HCT116 (cell line): ENCODE results near the gene ACTC1. TPM values are rescaled to one million over a fixed set of nuclear protein-coding genes. Genes with fewer than 3 reads are reported as not detected.

ENCODE experiments used
- ATAC-seq: fragments of 200-7000 bp; cut with Tn5 transposase; 2 replicates; pipeline ENCODE4 v1.9.1; 2020; ENCODE audit warnings: mild to moderate bottlenecking, moderate library complexity
- BruUV-seq: library from RNA; stranded (reverse); fragments of 400-500 nt; replicated peaks from 2 replicates; lab custom pipeline; 2021; lab: Mats Ljungman, UMichigan
- CTCF ChIA-PET: fragments of 300-600 bp; sonication (Branson Sonifier 250); formaldehyde crosslinking; loops from one replicate; lab custom pipeline; 2021; ENCODE audit warnings: antibody characterized with exemption; lab: Charles Lee
- POLR2A ChIA-PET: fragments of 300-600, 350-600 bp; sonication (Branson Sonifier 250); formaldehyde crosslinking; loops from one replicate; lab custom pipeline; 2021; ENCODE audit warnings: antibody characterized with exemption; lab: Charles Lee
- RAD21 ChIA-PET, 2 experiments: fragments of 300-600 bp; sonication (Branson Sonifier 250); formaldehyde crosslinking; loops; one replicate each; lab custom pipeline; 2023; ENCODE audit warnings: low total read pairs in 2 of 2; ENCODE audit not compliant: uncharacterized antibody in 2 of 2, unreplicated experiment in 2 of 2, low non-redundant PET in 1 of 2; lab: Charles Lee
- DNase-seq: peaks from one replicate; pipeline ENCODE4 v3.0.0-alpha.2; 2010; ENCODE audit warnings: low read depth, low spot score
- H2AFZ ChIP-seq: fragments of 200-600 bp; shearing (Covaris generic), sonication (generic); 2 replicates; pipeline ENCODE4 v1.6.1; 2017; ENCODE audit warnings: low read depth, mixed run types, mixed read lengths, antibody characterized with exemption, low read length; ENCODE audit not compliant: poor library complexity, severe bottlenecking
- H3K27ac ChIP-seq: 2 replicates; pipeline ENCODE4 v1.5.1; 2012; ENCODE audit warnings: low read depth, low read length
- H3K27me3 ChIP-seq: fragments of 200-600 bp; sonication (generic); 2 replicates; pipeline ENCODE4 v1.6.1; 2016; ENCODE audit warnings: mixed run types, low read length, mixed read lengths; ENCODE audit not compliant: insufficient read depth
- H3K36me3 ChIP-seq, 2 experiments: fragments of 200-500 bp in 1 of 2; fragments of 200-600 bp in 1 of 2; sonication (Bioruptor generic) in 1 of 2; sonication (generic) in 1 of 2; 2 replicates each; pipeline versions ENCODE4 v1.5.1 to v1.6.1; 2014 to 2016; ENCODE audit warnings: low read length in 2 of 2, inconsistent platforms in 1 of 2, mixed read lengths in 1 of 2, mixed run types in 1 of 2; ENCODE audit not compliant: insufficient read depth in 2 of 2, control insufficient read depth in 1 of 2
- H3K4me1 ChIP-seq, 2 experiments: fragments of 200-600 bp in 1 of 2; sonication (generic) in 1 of 2; 2 replicates each; pipeline versions ENCODE4 v1.5.1 to v1.6.1; 2012 to 2017; ENCODE audit warnings: low read length in 2 of 2, inconsistent platforms in 1 of 2, mild to moderate bottlenecking in 1 of 2, mixed read lengths in 1 of 2, mixed run types in 1 of 2, moderate library complexity in 1 of 2; ENCODE audit not compliant: insufficient read depth in 2 of 2, control insufficient read depth in 1 of 2
- H3K4me2 ChIP-seq: fragments of 200-600 bp; sonication (generic); 2 replicates; pipeline ENCODE4 v1.6.1; 2017; ENCODE audit warnings: mixed run types, low read length, mixed read lengths
- H3K4me3 ChIP-seq, 2 experiments: fragments of 200-600 bp in 1 of 2; sonication (generic) in 1 of 2; replicated peaks in 1 of 2; 2 replicates each; pipeline ENCODE4 v1.5.1; 2011 to 2016; ENCODE audit warnings: low read length in 2 of 2, control low read depth in 1 of 2, low read depth in 1 of 2, mild to moderate bottlenecking in 1 of 2, mixed read lengths in 1 of 2, mixed run types in 1 of 2
- H3K79me2 ChIP-seq: fragments of 200-600 bp; sonication (generic); 2 replicates; pipeline ENCODE4 v1.6.1; 2017; ENCODE audit warnings: mild to moderate bottlenecking, mixed run types, low read length, moderate library complexity, mixed read lengths; ENCODE audit not compliant: insufficient read depth
- H3K9ac ChIP-seq: fragments of 200-600 bp; sonication (generic); 2 replicates; pipeline ENCODE4 v1.6.1; 2016; ENCODE audit warnings: low read length, mixed read lengths
- H3K9me2 ChIP-seq: fragments of 200-600 bp; sonication (generic), shearing (Covaris generic); 2 replicates; pipeline ENCODE4 v1.6.1; 2017; ENCODE audit warnings: mixed run types, mild to moderate bottlenecking, moderate library complexity; ENCODE audit not compliant: insufficient read depth
- H3K9me3 ChIP-seq, 2 experiments: fragments of 200-500 bp in 1 of 2; fragments of 200-600 bp in 1 of 2; sonication (Bioruptor generic) in 1 of 2; sonication (generic) in 1 of 2; 2 replicates each; pipeline ENCODE4 v1.6.1; 2014 to 2017; ENCODE audit warnings: low read length in 2 of 2, mixed read lengths in 2 of 2, inconsistent platforms in 1 of 2, low read depth in 1 of 2, mild to moderate bottlenecking in 1 of 2, mixed run types in 1 of 2, moderate library complexity in 1 of 2; ENCODE audit not compliant: control insufficient read depth in 1 of 2, insufficient read depth in 1 of 2
- H4K20me1 ChIP-seq: fragments of 200-600 bp; sonication (generic), shearing (Covaris generic); 2 replicates; pipeline ENCODE4 v1.6.1; 2017; ENCODE audit warnings: mixed run types, mild to moderate bottlenecking, moderate library complexity; ENCODE audit not compliant: insufficient read depth
- ATF3 ChIP-seq: IDR thresholded peaks from 2 replicates; pipeline ENCODE4 v1.6.1; 2012
- EGR1 ChIP-seq: IDR thresholded peaks from 2 replicates; pipeline ENCODE4 v1.6.1; 2012; ENCODE audit warnings: low read depth
- ELF1 ChIP-seq: IDR thresholded peaks from 2 replicates; pipeline ENCODE4 v1.6.1; 2012; ENCODE audit warnings: low read depth, borderline replicate concordance
- EZH2 ChIP-seq: fragments of 200-600 bp; sonication (generic); IDR thresholded peaks from 2 replicates; pipeline ENCODE4 v1.6.1; 2017; ENCODE audit warnings: antibody characterized with exemption, mixed run types
- JUND ChIP-seq: IDR thresholded peaks from 2 replicates; pipeline ENCODE4 v1.6.1; 2012
- POLR2AphosphoS5 ChIP-seq: IDR thresholded peaks from 2 replicates; pipeline ENCODE4 v1.6.1; 2011; ENCODE audit warnings: mild to moderate bottlenecking, low read depth, low read length, moderate library complexity
- RAD21 ChIP-seq: IDR thresholded peaks from 2 replicates; pipeline ENCODE4 v1.6.1; 2012; ENCODE audit warnings: low read depth, mild to moderate bottlenecking
- REST ChIP-seq: IDR thresholded peaks from 2 replicates; pipeline ENCODE4 v1.6.1; 2012; ENCODE audit warnings: low read depth
- SIN3A ChIP-seq: IDR thresholded peaks from 2 replicates; pipeline ENCODE4 v1.6.1; 2012; ENCODE audit warnings: low read depth
- SP1 ChIP-seq: IDR thresholded peaks from 2 replicates; pipeline ENCODE4 v1.6.1; 2012; ENCODE audit warnings: low read depth
- SRF ChIP-seq: IDR thresholded peaks from 2 replicates; pipeline ENCODE4 v1.6.1; 2012; ENCODE audit warnings: low read depth
- YY1 ChIP-seq: IDR thresholded peaks from 2 replicates; pipeline ENCODE4 v1.6.1; 2011; ENCODE audit warnings: low read length, low read depth, moderate library complexity, mild to moderate bottlenecking; ENCODE audit not compliant: insufficient replicate concordance; ENCODE audit errors: extremely low read depth
- ZBTB33 ChIP-seq: IDR thresholded peaks from 2 replicates; pipeline ENCODE4 v1.6.1; 2011; ENCODE audit warnings: mild to moderate bottlenecking, low read length, moderate library complexity; ENCODE audit not compliant: insufficient replicate concordance; ENCODE audit errors: extremely low read depth
- ZFX ChIP-seq: fragments of 450-650 bp; IDR thresholded peaks from 2 replicates; pipeline ENCODE4 v1.6.1; 2017
- ZNF274 ChIP-seq: fragments of 200-500 bp; sonication (Bioruptor generic); IDR thresholded peaks from 2 replicates; pipeline ENCODE4 v1.6.1; 2014; ENCODE audit warnings: mild to moderate bottlenecking, low read depth, low read length, inconsistent platforms
- intact Hi-C: fragments of 100-400 bp; cut with micrococcal nuclease; formaldehyde crosslinking; loops from 2 replicates; pipeline ENCODE4 v1.10.0; 2022
- total RNA-seq: library from RNA; stranded (reverse); gene quantifications from one replicate; pipeline ENCODE4 v1.2.1, GENCODE V29; 2021; ENCODE audit not compliant: unreplicated experiment

Gene ACTC1
- total RNA-seq, 1 experiment from 2014 or later, result not detected

GRCh38 chr15:34838282-34838681 lies 42.9 kb upstream of the ACTC1 start:
- Histone ChIP-seq H2AFZ (no peak overlapping the region), H4K20me1 (no peaks in the 10 kb centered on the region), H3K4me1 (no peaks in the 10 kb centered on the region), H3K9me3 (no peaks in the 10 kb centered on the region), H3K4me3 (no peak overlapping the region), H3K36me3 (no peaks in the 10 kb centered on the region), H3K79me2 (no peaks in the 10 kb centered on the region), H3K9me2 (no peaks in the 10 kb centered on the region), H3K27ac (no peak overlapping the region), H3K9ac (no peak overlapping the region), H3K4me2 (no peak overlapping the region), H3K27me3 (no peaks in the 10 kb centered on the region)
- intact Hi-C loops, result no loop called here
- no peak for DNase-seq
- RAD21 ChIA-PET, result no interaction called here
- no peak for ATAC-seq
- CTCF ChIA-PET, result no interaction called here
- BruUV-seq, result no TSS peak
- POLR2A ChIA-PET, result no interaction called here
- TF ChIP-seq JUND (no peak), ZBTB33 (no peak), EGR1 (no peak), SP1 (no peak)

- no peak overlapping the region for H3K4me2 ChIP-seq
- no peak overlapping the region for H3K9ac ChIP-seq
- no peaks in the 10 kb centered on the region for H3K79me2 ChIP-seq
- no peak overlapping the region for H3K4me3 ChIP-seq
- ATAC-seq (no peak), DNase-seq (no peak)
- H3K9me3 ChIP-seq, result no peaks in the 10 kb centered on the region
- no peak overlapping the region for H2AFZ ChIP-seq
- CTCF ChIA-PET, result no interaction called here
- H3K4me1 ChIP-seq, result no peaks in the 10 kb centered on the region
- no peaks in the 10 kb centered on the region for H3K36me3 ChIP-seq
- H3K27ac ChIP-seq, result no peak overlapping the region
- BruUV-seq, result no TSS peak
- POLR2A ChIA-PET, result no interaction called here
- RAD21 ChIA-PET, result no interaction called here
- intact Hi-C loops, result no loop called here
- H3K9me2 ChIP-seq, result no peaks in the 10 kb centered on the region
- H4K20me1 ChIP-seq, result no peaks in the 10 kb centered on the region
- H3K27me3 ChIP-seq, result no peaks in the 10 kb centered on the region
- TF ChIP-seq SRF (no peak), ATF3 (no peak), EZH2 (no peak), RAD21 (no peak), SIN3A (no peak), ZFX (no peak), REST (no peak), YY1 (no peak), ELF1 (no peak), POLR2AphosphoS5 (no peak), SP1 (no peak), JUND (no peak), ZNF274 (no peak)
Observed at GRCh38 chr15:34837246-34838016, 42.1 kb upstream of the ACTC1 start.
